Fibroblast of mammary gland (primary cell): ENCODE data around the gene COPG2.
A peak's percentile ranks its signal among the peaks of the same experiment; 100 is the strongest.

Experiments used
- DNase-seq: peaks from one replicate; pipeline ENCODE4 v3.0.0-alpha.2; 2010; ENCODE audit warnings: low read depth
- H3K4me3 ChIP-seq: 2 replicates; pipeline ENCODE4 v1.5.1; 2011; ENCODE audit warnings: low read depth, mild to moderate bottlenecking, low read length, moderate library complexity; ENCODE audit not compliant: control insufficient read depth
- TF ChIP-seq, protein P1 (sequence below): conservative IDR thresholded peaks from 2 replicates; pipeline ENCODE4 v1.5.1; 2011; ENCODE audit warnings: low read depth, low read length, inconsistent platforms; ENCODE audit not compliant: control insufficient read depth, insufficient read depth

COPG2 gene

DNA sequence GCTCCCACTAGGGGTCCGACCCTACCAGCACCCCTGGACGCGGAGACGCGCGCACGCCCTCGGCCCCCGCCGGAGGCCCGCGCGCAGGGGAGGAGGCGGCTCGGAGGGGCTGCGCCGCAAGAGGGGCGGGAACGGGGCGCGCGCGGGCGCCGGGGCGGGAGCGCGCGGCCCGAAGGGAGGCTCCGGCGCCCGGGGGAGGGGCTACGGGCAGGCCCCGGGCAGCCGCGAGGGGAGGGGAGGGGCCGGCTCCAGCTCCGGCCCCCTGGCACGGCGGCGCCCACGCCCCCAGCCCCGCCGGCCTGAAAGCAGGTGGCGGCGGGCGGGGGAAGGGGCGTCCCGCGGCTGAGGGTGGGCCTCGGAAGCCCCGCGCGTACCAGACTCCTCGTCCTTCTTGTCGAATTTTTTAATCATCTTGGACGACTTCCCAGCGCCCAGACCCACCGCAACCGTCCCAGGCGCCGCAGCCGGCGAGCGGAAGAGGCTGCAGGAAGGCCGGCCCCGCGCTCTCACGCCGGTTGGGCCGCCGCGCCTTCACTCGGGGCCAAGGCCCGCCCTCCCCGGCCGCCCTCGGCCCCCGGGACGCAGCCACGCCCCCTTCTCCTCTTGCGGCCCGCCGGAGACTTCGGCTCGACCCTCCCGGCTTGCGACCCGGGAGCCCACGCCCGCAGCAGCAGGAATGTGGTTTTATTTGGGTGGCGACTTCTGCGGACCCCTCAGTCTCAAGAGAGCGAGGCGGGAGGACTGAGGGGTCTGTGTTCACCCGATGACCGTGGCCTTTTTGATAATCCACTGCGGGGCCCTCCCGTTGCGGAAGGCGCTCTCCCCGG lies at the start of gene COPG2:
COPG2 (minus strand) TSS at position 491 of the 827 bp plus-strand sequence; CDS start at position 411, 80 bp downstream.
- TF ChIP-seq, protein P1, sequence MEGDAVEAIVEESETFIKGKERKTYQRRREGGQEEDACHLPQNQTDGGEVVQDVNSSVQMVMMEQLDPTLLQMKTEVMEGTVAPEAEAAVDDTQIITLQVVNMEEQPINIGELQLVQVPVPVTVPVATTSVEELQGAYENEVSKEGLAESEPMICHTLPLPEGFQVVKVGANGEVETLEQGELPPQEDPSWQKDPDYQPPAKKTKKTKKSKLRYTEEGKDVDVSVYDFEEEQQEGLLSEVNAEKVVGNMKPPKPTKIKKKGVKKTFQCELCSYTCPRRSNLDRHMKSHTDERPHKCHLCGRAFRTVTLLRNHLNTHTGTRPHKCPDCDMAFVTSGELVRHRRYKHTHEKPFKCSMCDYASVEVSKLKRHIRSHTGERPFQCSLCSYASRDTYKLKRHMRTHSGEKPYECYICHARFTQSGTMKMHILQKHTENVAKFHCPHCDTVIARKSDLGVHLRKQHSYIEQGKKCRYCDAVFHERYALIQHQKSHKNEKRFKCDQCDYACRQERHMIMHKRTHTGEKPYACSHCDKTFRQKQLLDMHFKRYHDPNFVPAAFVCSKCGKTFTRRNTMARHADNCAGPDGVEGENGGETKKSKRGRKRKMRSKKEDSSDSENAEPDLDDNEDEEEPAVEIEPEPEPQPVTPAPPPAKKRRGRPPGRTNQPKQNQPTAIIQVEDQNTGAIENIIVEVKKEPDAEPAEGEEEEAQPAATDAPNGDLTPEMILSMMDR: no peak
- peak within 1 kb of the TSS; percentile 76 for H3K4me3 ChIP-seq
- DNase-seq: peak; percentile 66

DNA sequence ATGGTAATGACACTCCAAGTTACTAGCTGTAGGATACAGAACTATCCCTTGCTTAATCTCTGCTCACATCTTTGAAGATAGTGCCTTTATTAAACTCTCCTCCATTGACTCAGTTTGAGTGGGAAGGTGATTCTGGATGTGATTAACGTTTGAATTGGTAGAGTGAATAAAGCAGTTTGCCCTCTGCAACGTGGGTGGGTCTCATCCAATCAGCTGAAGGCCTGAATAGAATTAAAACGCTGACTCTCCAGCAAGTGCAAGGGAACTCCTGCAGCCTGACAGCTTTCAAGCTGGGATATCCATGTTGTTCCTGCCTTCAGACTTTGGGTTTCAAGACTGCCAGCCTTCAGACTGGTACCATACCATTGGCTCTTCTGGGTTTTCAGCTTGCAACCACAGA lies 43.9 kb upstream of the COPG2 start:
- DNase-seq: no peak
- H3K4me3 ChIP-seq: no peak overlapping the region
- TF ChIP-seq, protein P1: no peak

- DNase-seq: no peak
- TF ChIP-seq, protein P1: no peak
- no peak overlapping the region for H3K4me3 ChIP-seq
These were observed 40.2 kb upstream of the COPG2 start for GRCh38 chr7:130708766-130709165.

DNA sequence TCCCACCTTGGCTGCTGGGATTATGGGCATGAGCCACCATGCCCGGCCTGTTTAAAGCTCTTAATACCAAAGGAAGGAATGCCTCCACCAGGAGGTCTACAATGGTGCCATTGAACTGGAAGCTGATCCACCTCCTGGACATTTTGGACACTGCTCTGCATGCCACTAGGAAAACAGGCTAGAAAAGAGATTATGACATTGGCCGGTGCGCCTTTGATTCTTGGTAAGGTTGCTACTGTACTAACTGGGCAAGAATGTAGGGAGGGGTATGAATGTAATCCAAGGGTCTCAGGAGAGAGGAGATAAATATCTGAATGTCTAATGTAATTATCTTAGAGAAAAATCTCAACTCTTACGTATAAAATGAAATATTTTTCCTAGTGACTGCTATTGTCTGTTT lies 39.5 kb upstream of the COPG2 start:
- no peak for DNase-seq
- TF ChIP-seq, protein P1: no peak
- no peak overlapping the region for H3K4me3 ChIP-seq

- TF ChIP-seq, protein P1: no peak
- no peak overlapping the region for H3K4me3 ChIP-seq
- DNase-seq: no peak
These were observed 35.3 kb upstream of the COPG2 start for GRCh38 chr7:130703851-130704250.

GRCh38 chr7:130701650-130702049 lies 33.1 kb upstream of the COPG2 start:
- DNase-seq: no peak
- H3K4me3 ChIP-seq: no peak overlapping the region
- TF ChIP-seq, protein P1: no peak
